Trophoblast cell (in vitro differentiated cells and primary cell): ENCODE results near the gene HERC4.

ENCODE experiments used
- DNase-seq, 2 donors: peaks; one replicate each; pipeline ENCODE4 v3.0.0-alpha.2; 2016
- H2AFZ ChIP-seq: 2 replicates; pipeline ENCODE4 v1.6.1; 2013; ENCODE audit warnings: low read length, moderate library complexity, mild to moderate bottlenecking; ENCODE audit not compliant: insufficient read depth, poor library complexity
- H2AK5ac ChIP-seq: 2 replicates; pipeline ENCODE4 v1.6.1; 2013; ENCODE audit warnings: mild to moderate bottlenecking, low read length
- H2BK120ac ChIP-seq: 2 replicates; pipeline ENCODE4 v1.6.1; 2013; ENCODE audit warnings: low read length, mild to moderate bottlenecking, moderate library complexity; ENCODE audit not compliant: insufficient read depth, poor library complexity
- H2BK12ac ChIP-seq: 2 replicates; pipeline ENCODE4 v1.6.1; 2013; ENCODE audit warnings: mild to moderate bottlenecking, low read length, moderate library complexity
- H2BK5ac ChIP-seq: 2 replicates; pipeline ENCODE4 v1.6.1; 2013; ENCODE audit warnings: low read length, low read depth, moderate library complexity, mild to moderate bottlenecking; ENCODE audit not compliant: poor library complexity
- H3K14ac ChIP-seq: 2 replicates; pipeline ENCODE4 v1.6.1; 2013; ENCODE audit warnings: mild to moderate bottlenecking, low read length
- H3K18ac ChIP-seq: 2 replicates; pipeline ENCODE4 v1.6.1; 2013; ENCODE audit warnings: mild to moderate bottlenecking, low read length
- H3K23ac ChIP-seq: 2 replicates; pipeline ENCODE4 v1.6.1; 2013; ENCODE audit warnings: low read length
- H3K27ac ChIP-seq: 2 replicates; pipeline ENCODE4 v1.5.1; 2013; ENCODE audit warnings: low read depth, mild to moderate bottlenecking, inconsistent platforms, low read length, moderate library complexity
- H3K27me3 ChIP-seq: 2 replicates; pipeline ENCODE4 v1.6.1; 2013; ENCODE audit warnings: inconsistent platforms, mild to moderate bottlenecking, low read length, moderate library complexity; ENCODE audit not compliant: insufficient read depth
- H3K36me3 ChIP-seq, 2 experiments: 1 replicate in 1 of 2; 2 replicates in 1 of 2; pipeline ENCODE4 v1.6.1; 2013; ENCODE audit warnings: low read length in 2 of 2, mild to moderate bottlenecking in 2 of 2, moderate library complexity in 1 of 2; ENCODE audit not compliant: insufficient read depth in 2 of 2, control insufficient read depth in 1 of 2
- H3K4ac ChIP-seq: 2 replicates; pipeline ENCODE4 v1.6.1; 2013; ENCODE audit warnings: low read depth, mild to moderate bottlenecking, low read length, moderate library complexity
- H3K4me1 ChIP-seq, 2 experiments: 1 replicate in 1 of 2; 2 replicates in 1 of 2; pipeline ENCODE4 v1.6.1; 2013; ENCODE audit warnings: low read length in 2 of 2, mild to moderate bottlenecking in 2 of 2, moderate library complexity in 1 of 2; ENCODE audit not compliant: insufficient read depth in 2 of 2, control insufficient read depth in 1 of 2
- H3K4me2 ChIP-seq: 2 replicates; pipeline ENCODE4 v1.6.1; 2013; ENCODE audit warnings: inconsistent platforms, mild to moderate bottlenecking, low read length, moderate library complexity
- H3K4me3 ChIP-seq: 2 replicates; pipeline ENCODE4 v1.5.1; 2013; ENCODE audit warnings: mild to moderate bottlenecking, low read depth, low read length, inconsistent platforms
- H3K79me1 ChIP-seq: one replicate; pipeline ENCODE4 v1.6.1; 2013; ENCODE audit warnings: low read length
- H3K79me2 ChIP-seq: 2 replicates; pipeline ENCODE4 v1.6.1; 2013; ENCODE audit warnings: low read length, mild to moderate bottlenecking; ENCODE audit not compliant: control insufficient read depth, insufficient read depth, poor library complexity
- H3K9ac ChIP-seq: 2 replicates; pipeline ENCODE4 v1.6.1; 2013; ENCODE audit warnings: mild to moderate bottlenecking, low read length
- H3K9me3 ChIP-seq: 2 replicates; pipeline ENCODE4 v1.6.1; 2013; ENCODE audit warnings: low read depth, mild to moderate bottlenecking, control low read depth, inconsistent platforms, low read length; ENCODE audit not compliant: insufficient read depth
- H4K12ac ChIP-seq: 2 replicates; pipeline ENCODE4 v1.6.1; 2013; ENCODE audit warnings: low read depth, mild to moderate bottlenecking, low read length, moderate library complexity
- H4K8ac ChIP-seq: 2 replicates; pipeline ENCODE4 v1.6.1; 2013; ENCODE audit warnings: low read depth, mild to moderate bottlenecking, low read length, moderate library complexity
- H4K91ac ChIP-seq: one replicate; pipeline ENCODE4 v1.6.1; 2013; ENCODE audit warnings: low read depth, mild to moderate bottlenecking, low read length, moderate library complexity
- WGBS: extraction: QIAGEN DNeasy Blood & Tissue Kit; methylation state at CpG from one replicate; pipeline ENCODE4 v1.1.7; 2013; ENCODE audit warnings: missing lambda C conversion rate; ENCODE audit not compliant: insufficient read length, insufficient coverage; ENCODE audit errors: extremely low coverage; 5-methylcytosine and 5-hydroxymethylcytosine counted together

HERC4 gene

DNA sequence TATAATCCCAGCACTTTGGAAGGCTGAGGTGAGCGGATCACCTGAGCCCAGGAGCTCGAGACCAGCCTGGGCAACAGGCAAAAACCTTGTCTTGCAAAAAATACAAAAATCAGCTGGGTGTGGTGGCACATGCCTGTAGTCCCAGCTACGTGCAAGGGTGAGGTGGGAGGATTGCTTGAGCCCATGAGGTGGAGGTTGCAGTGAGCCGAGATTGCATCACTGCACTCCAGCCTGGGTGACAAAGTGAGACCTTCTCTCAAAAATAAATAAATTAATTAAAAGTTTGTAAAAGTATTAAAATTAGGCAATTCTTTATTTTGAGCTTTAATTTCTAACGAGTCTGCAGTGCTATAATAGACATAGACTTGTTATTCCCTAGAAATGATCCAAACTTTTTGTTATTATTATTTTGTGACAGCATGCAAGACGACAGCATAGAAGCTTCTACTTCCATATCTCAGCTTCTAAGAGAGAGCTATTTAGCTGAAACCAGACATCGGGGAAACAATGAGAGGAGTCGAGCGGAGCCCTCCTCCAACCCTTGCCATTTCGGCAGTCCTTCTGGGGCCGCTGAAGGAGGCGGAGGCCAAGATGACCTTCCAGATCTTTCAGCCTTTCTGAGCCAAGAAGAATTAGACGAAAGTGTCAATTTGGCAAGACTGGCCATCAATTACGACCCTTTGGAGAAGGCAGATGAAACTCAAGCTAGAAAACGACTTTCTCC is 46.1 kb upstream of the HERC4 start:
- H3K4me1 ChIP-seq: no peaks in the 10 kb centered on the region
- no peak overlapping the region for H3K4me2 ChIP-seq
- H3K27me3 ChIP-seq: no peaks in the 10 kb centered on the region
- DNase-seq: no peak
- no peak overlapping the region for H4K12ac ChIP-seq
- H4K91ac ChIP-seq: no peak overlapping the region
- H2AK5ac ChIP-seq: no peak overlapping the region
- H3K27ac ChIP-seq: no peak overlapping the region
- WGBS: no CpG with 5 or more reads among the region's 15 CpGs
- no peak overlapping the region for H3K18ac ChIP-seq
- H3K9ac ChIP-seq: no peak overlapping the region
- H4K8ac ChIP-seq: no peak overlapping the region
- H3K36me3 ChIP-seq: no peaks in the 10 kb centered on the region
- H3K79me1 ChIP-seq: no peaks in the 10 kb centered on the region
- no peak overlapping the region for H2BK5ac ChIP-seq
- H3K9me3 ChIP-seq: no peaks in the 10 kb centered on the region
- no peak overlapping the region for H2AFZ ChIP-seq
- no peak overlapping the region for H2BK12ac ChIP-seq
- no peak overlapping the region for H3K4ac ChIP-seq
- no peak overlapping the region for H3K4me3 ChIP-seq
- no peak overlapping the region for H3K23ac ChIP-seq
- H3K14ac ChIP-seq: no peak overlapping the region
- no peak overlapping the region for H2BK120ac ChIP-seq
- H3K79me2 ChIP-seq: no peaks in the 10 kb centered on the region

DNA sequence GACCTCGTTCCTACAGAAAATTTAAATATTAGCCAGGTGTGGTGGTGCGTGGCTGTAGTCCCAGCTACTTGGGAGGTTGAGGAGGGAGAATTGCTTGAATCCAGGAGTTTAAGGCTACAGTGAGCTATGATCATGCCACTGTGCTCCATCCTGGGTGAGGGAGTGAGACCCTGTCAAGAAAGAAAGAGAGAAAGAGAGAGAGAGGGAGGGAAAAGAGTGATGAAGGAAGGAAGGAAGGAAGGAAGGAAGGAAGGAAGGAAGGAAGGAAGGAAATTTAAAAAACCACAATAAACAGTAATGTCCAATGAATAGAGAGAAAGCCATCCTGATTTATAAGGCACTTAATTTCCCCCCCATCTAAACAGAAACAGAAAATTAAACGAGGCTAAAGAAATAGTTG is 43.6 kb upstream of the HERC4 start:
- WGBS: no CpG with 5 or more reads among the region's 3 CpGs
- Histone ChIP-seq H4K91ac (no peak overlapping the region), H2BK120ac (no peak overlapping the region), H3K27ac (no peak overlapping the region), H3K18ac (no peak overlapping the region), H3K23ac (no peak overlapping the region), H2AFZ (no peak overlapping the region), H2BK5ac (no peak overlapping the region), H3K4ac (no peak overlapping the region), H3K14ac (no peak overlapping the region), H3K36me3 (no peaks in the 10 kb centered on the region), H3K9me3 (no peaks in the 10 kb centered on the region), H3K4me1 (no peaks in the 10 kb centered on the region), H3K79me1 (no peaks in the 10 kb centered on the region), H4K12ac (no peak overlapping the region), H3K4me3 (no peak overlapping the region), H2AK5ac (no peak overlapping the region), H2BK12ac (no peak overlapping the region), H3K4me2 (no peak overlapping the region), H3K9ac (no peak overlapping the region), H3K27me3 (no peaks in the 10 kb centered on the region), H3K79me2 (no peaks in the 10 kb centered on the region), H4K8ac (no peak overlapping the region)
- DNase-seq: no peak

DNA sequence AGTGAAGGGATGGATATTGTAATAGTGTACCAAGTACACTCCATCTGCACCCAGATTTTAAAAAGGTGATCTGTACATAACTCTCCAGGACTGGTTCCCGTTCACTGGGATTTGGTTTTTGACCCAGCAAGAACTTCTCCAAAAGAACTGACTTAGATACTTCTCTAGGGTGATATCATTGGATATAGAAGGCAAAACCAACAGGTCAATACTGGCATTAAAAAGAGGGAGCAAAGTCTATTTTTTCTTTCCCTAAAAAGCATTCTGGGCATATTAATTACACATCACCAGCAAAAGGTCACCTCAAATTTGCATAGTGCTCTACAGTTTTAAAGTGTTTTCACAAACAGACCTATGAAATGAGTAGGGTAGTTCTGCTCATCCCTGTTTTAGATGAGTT is 37.8 kb upstream of the HERC4 start:
- Histone ChIP-seq H2AK5ac (no peak overlapping the region), H3K36me3 (no peaks in the 10 kb centered on the region), H3K27ac (no peak overlapping the region), H2BK12ac (no peak overlapping the region), H3K79me1 (no peaks in the 10 kb centered on the region), H2AFZ (no peak overlapping the region), H4K12ac (no peak overlapping the region), H3K23ac (no peak overlapping the region), H4K91ac (no peak overlapping the region), H3K27me3 (no peaks in the 10 kb centered on the region), H3K9me3 (no peaks in the 10 kb centered on the region), H2BK120ac (no peak overlapping the region), H2BK5ac (no peak overlapping the region), H3K79me2 (no peaks in the 10 kb centered on the region), H3K14ac (no peak overlapping the region), H4K8ac (no peak overlapping the region), H3K4me2 (no peak overlapping the region), H3K4me1 (no peaks in the 10 kb centered on the region), H3K18ac (no peak overlapping the region), H3K4ac (no peak overlapping the region), H3K9ac (no peak overlapping the region), H3K4me3 (no peak overlapping the region)
- WGBS: no CpG with 5 or more reads among the region's 1 CpG
- DNase-seq: no peak

DNA sequence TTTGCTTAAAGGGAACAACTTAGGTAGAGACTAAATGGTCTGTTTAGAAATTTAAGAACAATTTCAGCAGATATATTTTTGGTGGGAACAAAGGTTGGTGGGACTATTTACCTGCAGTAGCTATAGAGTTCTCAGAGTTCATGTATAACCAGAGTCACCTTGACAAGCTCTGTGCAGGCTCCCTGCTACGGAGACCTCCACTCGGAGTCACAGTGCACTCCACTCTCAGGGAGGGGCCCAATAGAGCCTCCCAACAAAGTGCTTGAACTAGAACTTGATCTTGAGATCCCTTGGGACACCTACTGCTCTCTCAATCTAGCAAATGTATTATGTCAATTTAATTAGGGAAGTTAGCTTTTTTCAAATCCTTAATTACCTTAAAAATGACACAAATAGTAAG is 36.5 kb upstream of the HERC4 start:
- Histone ChIP-seq H3K79me1 (no peaks in the 10 kb centered on the region), H3K27me3 (no peaks in the 10 kb centered on the region), H3K18ac (no peak overlapping the region), H4K8ac (no peak overlapping the region), H4K91ac (no peak overlapping the region), H2BK5ac (no peak overlapping the region), H3K79me2 (no peaks in the 10 kb centered on the region), H2AK5ac (no peak overlapping the region), H3K4me1 (no peaks in the 10 kb centered on the region), H2AFZ (no peak overlapping the region), H2BK120ac (no peak overlapping the region), H3K27ac (no peak overlapping the region), H3K23ac (no peak overlapping the region), H2BK12ac (no peak overlapping the region), H3K9ac (no peak overlapping the region), H4K12ac (no peak overlapping the region), H3K36me3 (no peaks in the 10 kb centered on the region), H3K14ac (no peak overlapping the region), H3K4me2 (no peak overlapping the region), H3K4ac (no peak overlapping the region), H3K4me3 (no peak overlapping the region), H3K9me3 (no peaks in the 10 kb centered on the region)
- WGBS: no CpG with 5 or more reads among the region's 2 CpGs
- DNase-seq: no peak
